Esophagus mucosa (tissue), 1 donor: Measurements from ENCODE around the gene ITGB1BP1. TPM values are rescaled to one million over a fixed set of nuclear protein-coding genes. Genes with fewer than 3 reads are reported as not detected.

Source experiments
- ATAC-seq: fragments of 200-7000 bp; cut with Tn5 transposase; one replicate; pipeline ENCODE4 v1.9.1; 2020
- total RNA-seq: library from RNA; stranded (reverse); gene quantifications from one replicate; pipeline ENCODE4 v1.2.4, GENCODE V29; 2023
- donor health status: DM: yes; HTN: yes; CAD: no.

The ITGB1BP1 gene
- total RNA-seq, 1 donor from 2014 or later: 53.8 TPM

- ATAC-seq: no peak
These were observed 45.7 kb downstream of the ITGB1BP1 start for GRCh38 chr2:9377461-9378097.

- no peak for ATAC-seq
These were observed 47.4 kb downstream of the ITGB1BP1 start for GRCh38 chr2:9375857-9376428.

- ATAC-seq: no peak
These were observed 49.1 kb downstream of the ITGB1BP1 start for GRCh38 chr2:9374071-9374730.

GRCh38 chr2:9373476-9373875 lies 49.9 kb downstream of the ITGB1BP1 start:
- no peak for ATAC-seq

GRCh38 chr2:9373047-9373446 lies 50.3 kb downstream of the ITGB1BP1 start:
- ATAC-seq: no peak

GRCh38 chr2:9370746-9371145 lies 52.6 kb downstream of the ITGB1BP1 start:
- ATAC-seq: no peak

- no peak for ATAC-seq
These were observed 57.3 kb downstream of the ITGB1BP1 start for GRCh38 chr2:9366026-9366425.

GRCh38 chr2:9365498-9366019 lies 57.8 kb downstream of the ITGB1BP1 start:
- no peak for ATAC-seq

GRCh38 chr2:9364791-9365497 lies 58.4 kb downstream of the ITGB1BP1 start:
- ATAC-seq: peak; percentile 37

- ATAC-seq: no peak
These were observed 59.0 kb downstream of the ITGB1BP1 start for GRCh38 chr2:9364373-9364772.

- ATAC-seq: no peak
These were observed 62.6 kb downstream of the ITGB1BP1 start for GRCh38 chr2:9360701-9361100.

- no peak for ATAC-seq
These were observed 63.2 kb downstream of the ITGB1BP1 start for GRCh38 chr2:9360110-9360509.

GRCh38 chr2:9359463-9359862 lies 63.9 kb downstream of the ITGB1BP1 start:
- no peak for ATAC-seq

GRCh38 chr2:9358846-9359245 lies 64.5 kb downstream of the ITGB1BP1 start:
- ATAC-seq: no peak

- ATAC-seq: no peak
These were observed 67.1 kb downstream of the ITGB1BP1 start for GRCh38 chr2:9356261-9356660.

GRCh38 chr2:9355716-9356115 lies 67.6 kb downstream of the ITGB1BP1 start:
- ATAC-seq: no peak

- no peak for ATAC-seq
These were observed 68.1 kb downstream of the ITGB1BP1 start for GRCh38 chr2:9355270-9355669.

GRCh38 chr2:9354318-9354717 lies 69.0 kb downstream of the ITGB1BP1 start:
- ATAC-seq: no peak

Other genes starting within 250 kb of the ITGB1BP1 start
- gene ASAP2, start 216.7 kb downstream of the ITGB1BP1 start, total RNA-seq: 6.4 TPM
- 26.2 TPM for gene CPSF3, start 126 bp upstream of the ITGB1BP1 start, total RNA-seq
- gene IAH1, start 51.0 kb upstream of the ITGB1BP1 start, total RNA-seq: 32.2 TPM
- 27.5 TPM for gene ADAM17, start 132.3 kb upstream of the ITGB1BP1 start, total RNA-seq
- gene YWHAQ, start 207.5 kb upstream of the ITGB1BP1 start, total RNA-seq: 392 TPM